Frontal cortex (tissue), 4 donors: ENCODE data around the gene CUX1. TPM values are rescaled to one million over a fixed set of nuclear protein-coding genes. Genes with fewer than 3 reads are reported as not detected.
"Not testable (repeated sequence)": the region's sequence is repeated elsewhere in the genome, so short reads cannot be mapped to it uniquely, and the experiment has no call there.

Experiments
- DNase-seq, 2 donors: peaks; one replicate each; pipeline ENCODE4 v3.0.0; 2012; ENCODE audit warnings: low spot score in 2 of 2
- FAIRE-seq: peaks from 2 replicates; lab custom pipeline; 2012; peaks lifted over from hg19 to GRCh38; lab: Jason Lieb, UNC
- total RNA-seq: library from RNA; depleted of rRNA; stranded (reverse); fragments of >200 nt; gene quantifications from one replicate; pipeline ENCODE4 v1.2.3, GENCODE V29; 2014
- donor health status: control.
- donor health status: control.
- donor health status: control.

The CUX1 gene
- total RNA-seq, 1 donor from 2014 or later = 23.6 TPM

- FAIRE-seq = not testable (repeated sequence)
These were observed 412.7 kb downstream of the CUX1 start for GRCh38 chr7:102230162-102230561.

GRCh38 chr7:102230593-102230992 is 413.2 kb downstream of the CUX1 start:
- FAIRE-seq (no peak), DNase-seq (no peak)

More at GRCh38 chr7:102230162-102230561, 412.7 kb downstream of the CUX1 start:
- DNase-seq = not testable (repeated sequence)

GRCh38 chr7:102232611-102233286 is 415.3 kb downstream of the CUX1 start:
- no peak for FAIRE-seq

GRCh38 chr7:102234131-102234530 is 416.7 kb downstream of the CUX1 start:
- FAIRE-seq (no peak), DNase-seq (no peak)

More at GRCh38 chr7:102232611-102233286, 415.3 kb downstream of the CUX1 start:
- DNase-seq = no peak

GRCh38 chr7:102234801-102235550 is 417.6 kb downstream of the CUX1 start:
- FAIRE-seq (no peak), DNase-seq (no peak)

- FAIRE-seq = no peak
- DNase-seq = no peak
These were observed 418.7 kb downstream of the CUX1 start for GRCh38 chr7:102236102-102236501.

- DNase-seq = peak; percentile 75 to 86
- FAIRE-seq = no peak
These were observed 419.3 kb downstream of the CUX1 start for GRCh38 chr7:102236592-102237287.

GRCh38 chr7:102239206-102239820 is 421.9 kb downstream of the CUX1 start:
- no peak for DNase-seq
- FAIRE-seq = no peak

GRCh38 chr7:102241431-102241830 is 424.0 kb downstream of the CUX1 start:
- FAIRE-seq (no peak), DNase-seq (no peak)

- no peak for FAIRE-seq
- DNase-seq = no peak
These were observed 427.2 kb downstream of the CUX1 start for GRCh38 chr7:102244601-102245000.

- no peak for FAIRE-seq
- DNase-seq = no peak
These were observed 430.6 kb downstream of the CUX1 start for GRCh38 chr7:102248081-102248455.

- DNase-seq (no peak), FAIRE-seq (no peak)
These were observed 431.3 kb downstream of the CUX1 start for GRCh38 chr7:102248456-102249395.

GRCh38 chr7:102251531-102252365 is 434.3 kb downstream of the CUX1 start:
- DNase-seq = no peak
- no peak for FAIRE-seq

GRCh38 chr7:102252366-102252982 is 435.0 kb downstream of the CUX1 start:
- FAIRE-seq (no peak), DNase-seq (no peak)

- DNase-seq (no peak), FAIRE-seq (no peak)
These were observed 435.9 kb downstream of the CUX1 start for GRCh38 chr7:102253066-102253972.

- FAIRE-seq (no peak), DNase-seq (no peak)
These were observed 436.5 kb downstream of the CUX1 start for GRCh38 chr7:102253973-102254370.

GRCh38 chr7:102254521-102254920 is 437.1 kb downstream of the CUX1 start:
- no peak for DNase-seq

More at GRCh38 chr7:102254521-102254920, 437.1 kb downstream of the CUX1 start:
- no peak for FAIRE-seq
